ENCODE results near the gene NAA38.

The NAA38 gene

GRCh38 chr17:7852262-7852670 is 5.1 kb downstream of the NAA38 start:
- Histone ChIP-seq H3K36me3 (ENCODE audit: insufficient read depth, low read length) (no peaks in the 10 kb centered on the region), H3K9me3 (ENCODE audit: control insufficient read depth, insufficient read depth, low read length) (no peaks in the 10 kb centered on the region), H3K4me1 (ENCODE audit: insufficient read depth, low read length) (peaks cover 5% of the 10 kb centered on the region; the same call in 1 of the 2 replicates), H3K9ac (ENCODE audit: low read depth, low read length) (no peak overlapping the region)

DNA sequence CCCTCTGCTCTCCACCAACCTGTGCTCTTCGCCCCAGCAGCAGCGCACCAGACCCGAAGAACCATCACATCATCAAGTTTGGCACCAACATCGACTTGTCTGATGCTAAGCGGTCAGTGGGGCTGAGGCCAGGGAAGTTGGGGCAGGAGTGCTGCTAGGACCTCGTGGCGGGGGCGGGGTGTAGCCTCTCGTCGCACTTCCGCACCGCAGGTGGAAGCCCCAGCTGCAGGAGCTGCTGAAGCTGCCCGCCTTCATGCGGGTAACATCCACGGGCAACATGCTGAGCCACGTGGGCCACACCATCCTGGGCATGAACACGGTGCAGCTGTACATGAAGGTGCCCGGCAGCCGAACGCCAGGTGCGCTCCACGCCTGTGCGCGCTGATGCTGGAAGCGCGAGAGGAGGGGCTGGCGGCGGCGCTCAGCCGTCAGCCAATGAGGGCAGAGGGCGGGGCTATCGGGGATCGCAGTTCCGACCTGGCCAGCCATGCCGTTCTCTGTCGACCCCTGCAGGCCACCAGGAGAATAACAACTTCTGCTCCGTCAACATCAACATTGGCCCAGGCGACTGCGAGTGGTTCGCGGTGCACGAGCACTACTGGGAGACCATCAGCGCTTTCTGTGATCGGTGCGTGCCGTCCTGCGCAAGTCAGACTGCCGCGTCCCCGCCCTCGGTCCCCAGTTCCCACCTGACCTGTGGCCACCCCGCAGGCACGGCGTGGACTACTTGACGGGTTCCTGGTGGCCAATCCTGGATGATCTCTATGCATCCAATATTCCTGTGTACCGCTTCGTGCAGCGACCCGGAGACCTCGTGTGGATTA is 5.7 kb downstream of the NAA38 start:
- H3K9me3 ChIP-seq (ENCODE audit: control insufficient read depth, insufficient read depth, low read length): no peaks in the 10 kb centered on the region
- H3K4me1 ChIP-seq (ENCODE audit: insufficient read depth, low read length): peaks cover 5% of the 10 kb centered on the region; the same call in 1 of the 2 replicates
- no peaks in the 10 kb centered on the region for H3K36me3 ChIP-seq (ENCODE audit: insufficient read depth, low read length)
- H3K9ac ChIP-seq (ENCODE audit: low read depth, low read length): peak overlapping the region; percentile 50

- Histone ChIP-seq H3K9me3 (ENCODE audit: control insufficient read depth, insufficient read depth, low read length) (no peaks in the 10 kb centered on the region), H3K36me3 (ENCODE audit: insufficient read depth, low read length) (no peaks in the 10 kb centered on the region), H3K9ac (ENCODE audit: low read depth, low read length) (peak overlapping the region; percentile 50; the same call in 1 of the 2 replicates), H3K4me1 (ENCODE audit: insufficient read depth, low read length) (peaks cover 3% of the 10 kb centered on the region; the same call in 1 of the 2 replicates)
Measured at GRCh38 chr17:7850701-7851437, 6.5 kb downstream of the NAA38 start.

- H3K9me3 ChIP-seq (ENCODE audit: control insufficient read depth, insufficient read depth, low read length): no peaks in the 10 kb centered on the region
- H3K36me3 ChIP-seq (ENCODE audit: insufficient read depth, low read length): no peaks in the 10 kb centered on the region
- no peaks in the 10 kb centered on the region; the same call in 1 of the 2 replicates for H3K4me1 ChIP-seq (ENCODE audit: insufficient read depth, low read length)
- no peak overlapping the region for H3K9ac ChIP-seq (ENCODE audit: low read depth, low read length)
Measured at GRCh38 chr17:7849751-7850504, 7.4 kb downstream of the NAA38 start.

DNA sequence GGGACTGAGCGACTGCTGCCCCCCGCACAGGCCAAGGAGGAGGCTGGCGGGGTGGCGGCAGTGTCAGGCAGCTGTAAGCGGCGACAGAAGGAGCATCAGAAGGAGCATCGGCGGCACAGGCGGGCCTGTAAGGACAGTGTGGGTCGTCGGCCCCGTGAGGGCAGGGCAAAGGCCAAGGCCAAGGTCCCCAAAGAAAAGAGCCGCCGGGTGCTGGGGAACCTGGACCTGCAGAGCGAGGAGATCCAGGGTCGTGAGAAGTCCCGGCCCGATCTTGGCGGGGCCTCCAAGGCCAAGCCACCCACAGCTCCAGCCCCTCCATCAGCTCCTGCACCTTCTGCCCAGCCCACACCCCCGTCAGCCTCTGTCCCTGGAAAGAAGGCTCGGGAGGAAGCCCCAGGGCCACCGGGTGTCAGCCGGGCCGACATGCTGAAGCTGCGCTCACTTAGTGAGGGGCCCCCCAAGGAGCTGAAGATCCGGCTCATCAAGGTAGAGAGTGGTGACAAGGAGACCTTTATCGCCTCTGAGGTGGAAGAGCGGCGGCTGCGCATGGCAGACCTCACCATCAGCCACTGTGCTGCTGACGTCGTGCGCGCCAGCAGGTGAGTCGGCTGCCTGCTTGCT is 8.1 kb downstream of the NAA38 start:
- no peak overlapping the region for H3K9ac ChIP-seq (ENCODE audit: low read depth, low read length)
- H3K4me1 ChIP-seq (ENCODE audit: insufficient read depth, low read length): no peaks in the 10 kb centered on the region; the same call in 1 of the 2 replicates
- H3K9me3 ChIP-seq (ENCODE audit: control insufficient read depth, insufficient read depth, low read length): no peaks in the 10 kb centered on the region
- no peaks in the 10 kb centered on the region for H3K36me3 ChIP-seq (ENCODE audit: insufficient read depth, low read length)

- Histone ChIP-seq H3K9me3 (ENCODE audit: control insufficient read depth, insufficient read depth, low read length) (no peaks in the 10 kb centered on the region), H3K9ac (ENCODE audit: low read depth, low read length) (no peak overlapping the region), H3K4me1 (ENCODE audit: insufficient read depth, low read length) (no peaks in the 10 kb centered on the region; the same call in 1 of the 2 replicates), H3K36me3 (ENCODE audit: insufficient read depth, low read length) (no peaks in the 10 kb centered on the region)
Measured at GRCh38 chr17:7848739-7849129, 8.6 kb downstream of the NAA38 start.

- Histone ChIP-seq H3K36me3 (ENCODE audit: insufficient read depth, low read length) (no peaks in the 10 kb centered on the region), H3K9ac (ENCODE audit: low read depth, low read length) (no peak overlapping the region), H3K4me1 (ENCODE audit: insufficient read depth, low read length) (no peaks in the 10 kb centered on the region; the same call in 1 of the 2 replicates), H3K9me3 (ENCODE audit: control insufficient read depth, insufficient read depth, low read length) (no peaks in the 10 kb centered on the region)
Measured at GRCh38 chr17:7848131-7848579, 9.2 kb downstream of the NAA38 start.

DNA sequence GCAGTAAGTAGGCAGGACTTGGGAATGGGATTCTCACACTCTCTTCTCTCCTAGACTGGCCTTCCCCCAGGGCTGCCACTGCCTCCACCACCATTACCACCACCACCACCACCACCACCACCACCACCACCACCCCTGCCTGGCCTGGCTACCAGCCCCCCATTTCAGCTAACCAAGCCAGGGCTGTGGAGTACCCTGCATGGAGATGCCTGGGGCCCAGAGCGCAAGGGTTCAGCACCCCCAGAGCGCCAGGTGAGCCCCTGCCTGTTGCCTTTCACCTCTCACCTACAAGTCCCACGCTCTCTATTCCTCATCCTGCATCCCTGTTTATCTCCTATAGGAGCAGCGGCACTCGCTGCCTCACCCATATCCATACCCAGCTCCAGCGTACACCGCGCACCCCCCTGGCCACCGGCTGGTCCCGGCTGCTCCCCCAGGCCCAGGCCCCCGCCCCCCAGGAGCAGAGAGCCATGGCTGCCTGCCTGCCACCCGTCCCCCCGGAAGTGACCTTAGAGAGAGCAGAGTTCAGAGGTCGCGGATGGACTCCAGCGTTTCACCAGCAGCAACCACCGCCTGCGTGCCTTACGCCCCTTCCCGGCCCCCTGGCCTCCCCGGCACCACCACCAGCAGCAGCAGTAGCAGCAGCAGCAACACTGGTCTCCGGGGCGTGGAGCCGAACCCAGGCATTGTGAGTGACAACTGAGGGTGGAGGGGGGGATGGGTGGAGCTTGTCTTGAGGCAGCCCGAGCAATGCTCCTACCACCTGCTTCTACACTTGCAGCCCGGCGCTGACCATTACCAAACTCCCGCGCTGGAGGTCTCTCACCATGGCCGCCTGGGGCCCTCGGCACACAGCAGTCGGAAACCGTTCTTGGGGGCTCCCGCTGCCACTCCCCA is 10.3 kb downstream of the NAA38 start:
- no peaks in the 10 kb centered on the region for H3K36me3 ChIP-seq (ENCODE audit: insufficient read depth, low read length)
- no peaks in the 10 kb centered on the region; the same call in 1 of the 2 replicates for H3K4me1 ChIP-seq (ENCODE audit: insufficient read depth, low read length)
- H3K9ac ChIP-seq (ENCODE audit: low read depth, low read length): no peak overlapping the region
- no peaks in the 10 kb centered on the region for H3K9me3 ChIP-seq (ENCODE audit: control insufficient read depth, insufficient read depth, low read length)

DNA sequence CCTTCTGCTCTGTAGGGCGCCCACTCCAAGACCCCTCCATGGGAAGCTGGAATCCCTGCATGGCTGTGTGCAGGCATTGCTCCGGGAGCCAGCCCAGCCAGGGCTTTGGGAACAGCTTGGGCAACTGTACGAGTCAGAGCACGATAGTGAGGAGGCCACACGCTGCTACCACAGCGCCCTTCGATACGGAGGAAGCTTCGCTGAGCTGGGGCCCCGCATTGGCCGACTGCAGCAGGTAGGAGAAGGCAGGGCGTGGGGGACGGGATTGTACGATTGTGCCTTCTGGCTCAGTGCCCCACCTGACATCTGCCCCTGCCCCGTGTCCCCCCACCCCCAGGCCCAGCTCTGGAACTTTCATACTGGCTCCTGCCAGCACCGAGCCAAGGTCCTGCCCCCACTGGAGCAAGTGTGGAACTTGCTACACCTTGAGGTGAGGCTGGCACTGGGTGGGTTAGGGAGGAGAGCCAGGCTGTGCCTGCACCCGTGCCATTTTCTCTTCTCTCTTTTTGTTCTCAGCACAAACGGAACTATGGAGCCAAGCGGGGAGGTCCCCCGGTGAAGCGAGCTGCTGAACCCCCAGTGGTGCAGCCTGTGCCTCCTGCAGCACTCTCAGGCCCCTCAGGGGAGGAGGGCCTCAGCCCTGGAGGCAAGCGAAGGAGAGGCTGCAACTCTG is 11.2 kb downstream of the NAA38 start:
- H3K9ac ChIP-seq (ENCODE audit: low read depth, low read length): no peak overlapping the region
- no peaks in the 10 kb centered on the region; the same call in 1 of the 2 replicates for H3K4me1 ChIP-seq (ENCODE audit: insufficient read depth, low read length)
- H3K36me3 ChIP-seq (ENCODE audit: insufficient read depth, low read length): no peaks in the 10 kb centered on the region
- H3K9me3 ChIP-seq (ENCODE audit: control insufficient read depth, insufficient read depth, low read length): no peaks in the 10 kb centered on the region

GRCh38 chr17:7845359-7846062 is 11.8 kb downstream of the NAA38 start:
- Histone ChIP-seq H3K9ac (ENCODE audit: low read depth, low read length) (peak overlapping the region; percentile 80; the same call in 1 of the 2 replicates), H3K9me3 (ENCODE audit: control insufficient read depth, insufficient read depth, low read length) (no peaks in the 10 kb centered on the region), H3K36me3 (ENCODE audit: insufficient read depth, low read length) (no peaks in the 10 kb centered on the region)

GRCh38 chr17:7844292-7845154 is 12.8 kb downstream of the NAA38 start:
- Histone ChIP-seq H3K4me1 (ENCODE audit: insufficient read depth, low read length) (no peaks in the 10 kb centered on the region; the same call in 1 of the 2 replicates), H3K36me3 (ENCODE audit: insufficient read depth, low read length) (no peaks in the 10 kb centered on the region), H3K9ac (ENCODE audit: low read depth, low read length) (peak overlapping the region; percentile 80), H3K9me3 (ENCODE audit: control insufficient read depth, insufficient read depth, low read length) (no peaks in the 10 kb centered on the region)

More at GRCh38 chr17:7845359-7846062, 11.8 kb downstream of the NAA38 start:
- H3K4me1 ChIP-seq (ENCODE audit: insufficient read depth, low read length): no peaks in the 10 kb centered on the region; the same call in 1 of the 2 replicates
